ENCODE results near the gene ULBP3. TPM values are rescaled to one million over a fixed set of nuclear protein-coding genes. Genes with fewer than 3 reads are reported as not detected.

Gene ULBP3
- total and polyA plus RNA-seq, 2 of the 13 experiments (the other 11 are each of a cell fraction or from before 2014, with no cell fraction given) = 0.42 to 0.48 TPM

DNA sequence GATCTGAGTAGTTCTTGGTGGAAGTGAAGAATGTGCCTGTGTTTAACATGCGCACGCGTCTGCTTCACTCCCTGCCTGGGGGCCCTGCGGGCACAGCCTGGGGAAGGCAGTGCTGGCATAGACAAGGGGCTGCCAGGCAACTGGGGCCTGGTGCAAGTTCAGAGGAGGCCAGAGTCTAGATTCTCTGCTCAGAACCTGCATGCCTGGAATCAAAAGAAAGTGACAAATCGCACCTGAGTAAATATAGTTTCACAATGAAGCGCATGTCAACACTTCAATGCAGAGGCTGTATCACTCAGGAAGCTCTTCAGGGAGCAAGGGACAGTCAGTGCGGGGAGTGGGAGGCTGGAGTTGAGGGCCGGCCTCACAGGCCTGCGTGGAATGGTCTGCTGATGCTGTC is 49.7 kb upstream of the ULBP3 start (continued):
- TF ChIP-seq, protein P1, sequence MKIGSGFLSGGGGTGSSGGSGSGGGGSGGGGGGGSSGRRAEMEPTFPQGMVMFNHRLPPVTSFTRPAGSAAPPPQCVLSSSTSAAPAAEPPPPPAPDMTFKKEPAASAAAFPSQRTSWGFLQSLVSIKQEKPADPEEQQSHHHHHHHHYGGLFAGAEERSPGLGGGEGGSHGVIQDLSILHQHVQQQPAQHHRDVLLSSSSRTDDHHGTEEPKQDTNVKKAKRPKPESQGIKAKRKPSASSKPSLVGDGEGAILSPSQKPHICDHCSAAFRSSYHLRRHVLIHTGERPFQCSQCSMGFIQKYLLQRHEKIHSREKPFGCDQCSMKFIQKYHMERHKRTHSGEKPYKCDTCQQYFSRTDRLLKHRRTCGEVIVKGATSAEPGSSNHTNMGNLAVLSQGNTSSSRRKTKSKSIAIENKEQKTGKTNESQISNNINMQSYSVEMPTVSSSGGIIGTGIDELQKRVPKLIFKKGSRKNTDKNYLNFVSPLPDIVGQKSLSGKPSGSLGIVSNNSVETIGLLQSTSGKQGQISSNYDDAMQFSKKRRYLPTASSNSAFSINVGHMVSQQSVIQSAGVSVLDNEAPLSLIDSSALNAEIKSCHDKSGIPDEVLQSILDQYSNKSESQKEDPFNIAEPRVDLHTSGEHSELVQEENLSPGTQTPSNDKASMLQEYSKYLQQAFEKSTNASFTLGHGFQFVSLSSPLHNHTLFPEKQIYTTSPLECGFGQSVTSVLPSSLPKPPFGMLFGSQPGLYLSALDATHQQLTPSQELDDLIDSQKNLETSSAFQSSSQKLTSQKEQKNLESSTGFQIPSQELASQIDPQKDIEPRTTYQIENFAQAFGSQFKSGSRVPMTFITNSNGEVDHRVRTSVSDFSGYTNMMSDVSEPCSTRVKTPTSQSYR (CRISPR knock-in tag; IDR thresholded peaks at IDR 0.05; ENCODE audit: borderline replicate concordance) = no peak
- TF ChIP-seq IRF2 (CRISPR knock-in tag; IDR thresholded peaks at IDR 0.05) (no peak), KDM2A (CRISPR knock-in tag; IDR thresholded peaks at IDR 0.05; ENCODE audit: borderline replicate concordance, low read depth) (no peak), NCOA2 (CRISPR knock-in tag; IDR thresholded peaks at IDR 0.05) (no peak), GATAD1 (CRISPR knock-in tag; IDR thresholded peaks at IDR 0.05) (no peak), ZNF496 (CRISPR knock-in tag; IDR thresholded peaks at IDR 0.05; ENCODE audit: insufficient replicate concordance) (no peak), FOXA1 (IDR thresholded peaks at IDR 0.05) (no peak), FOXA1 (CRISPR knock-in tag; IDR thresholded peaks at IDR 0.05) (peak; percentile 69), ZKSCAN5 (CRISPR knock-in tag; IDR thresholded peaks at IDR 0.05) (no peak), HNRNPL (IDR thresholded peaks at IDR 0.05; ENCODE audit: low read depth, low read length) (0 out of 2 replicates have a peak, but pooled peaks have one; percentile 29), ZNF761 (CRISPR knock-in tag; conservative IDR thresholded peaks at IDR 0.05) (no peak), ELF3 (CRISPR knock-in tag; IDR thresholded peaks at IDR 0.05) (no peak), MEIS2 (CRISPR knock-in tag; IDR thresholded peaks at IDR 0.05) (no peak)
- TF ChIP-seq, protein P2, sequence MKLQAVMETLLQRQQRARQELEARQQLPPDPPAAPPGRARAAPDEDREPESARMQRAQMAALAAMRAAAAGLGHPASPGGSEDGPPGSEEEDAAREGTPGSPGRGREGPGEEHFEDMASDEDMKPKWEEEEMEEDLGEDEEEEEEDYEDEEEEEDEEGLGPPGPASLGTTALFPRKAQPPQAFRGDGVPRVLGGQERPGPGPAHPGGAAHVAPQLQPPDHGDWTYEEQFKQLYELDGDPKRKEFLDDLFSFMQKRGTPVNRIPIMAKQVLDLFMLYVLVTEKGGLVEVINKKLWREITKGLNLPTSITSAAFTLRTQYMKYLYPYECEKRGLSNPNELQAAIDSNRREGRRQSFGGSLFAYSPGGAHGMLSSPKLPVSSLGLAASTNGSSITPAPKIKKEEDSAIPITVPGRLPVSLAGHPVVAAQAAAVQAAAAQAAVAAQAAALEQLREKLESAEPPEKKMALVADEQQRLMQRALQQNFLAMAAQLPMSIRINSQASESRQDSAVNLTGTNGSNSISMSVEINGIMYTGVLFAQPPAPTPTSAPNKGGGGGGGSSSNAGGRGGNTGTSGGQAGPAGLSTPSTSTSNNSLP (IDR thresholded peaks at IDR 0.05; ENCODE audit: low read depth, low read length) = 0 out of 2 replicates have a peak, but pooled peaks have one; percentile 38
- TF ChIP-seq, protein P3, sequence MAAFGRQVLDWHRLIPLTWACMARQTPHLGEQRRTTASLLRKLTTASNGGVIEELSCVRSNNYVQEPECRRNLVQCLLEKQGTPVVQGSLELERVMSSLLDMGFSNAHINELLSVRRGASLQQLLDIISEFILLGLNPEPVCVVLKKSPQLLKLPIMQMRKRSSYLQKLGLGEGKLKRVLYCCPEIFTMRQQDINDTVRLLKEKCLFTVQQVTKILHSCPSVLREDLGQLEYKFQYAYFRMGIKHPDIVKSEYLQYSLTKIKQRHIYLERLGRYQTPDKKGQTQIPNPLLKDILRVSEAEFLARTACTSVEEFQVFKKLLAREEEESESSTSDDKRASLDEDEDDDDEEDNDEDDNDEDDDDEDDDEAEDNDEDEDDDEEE (CRISPR knock-in tag; IDR thresholded peaks at IDR 0.05) = no peak
- TF ChIP-seq, protein P4, sequence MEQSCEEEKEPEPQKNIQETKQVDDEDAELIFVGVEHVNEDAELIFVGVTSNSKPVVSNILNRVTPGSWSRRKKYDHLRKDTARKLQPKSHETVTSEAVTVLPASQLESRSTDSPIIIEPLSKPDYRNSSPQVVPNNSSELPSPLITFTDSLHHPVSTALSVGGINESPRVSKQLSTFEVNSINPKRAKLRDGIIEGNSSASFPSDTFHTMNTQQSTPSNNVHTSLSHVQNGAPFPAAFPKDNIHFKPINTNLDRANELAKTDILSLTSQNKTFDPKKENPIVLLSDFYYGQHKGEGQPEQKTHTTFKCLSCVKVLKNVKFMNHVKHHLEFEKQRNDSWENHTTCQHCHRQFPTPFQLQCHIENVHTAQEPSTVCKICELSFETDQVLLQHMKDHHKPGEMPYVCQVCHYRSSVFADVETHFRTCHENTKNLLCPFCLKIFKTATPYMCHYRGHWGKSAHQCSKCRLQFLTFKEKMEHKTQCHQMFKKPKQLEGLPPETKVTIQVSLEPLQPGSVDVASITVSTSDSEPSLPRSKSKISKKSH (CRISPR knock-in tag; IDR thresholded peaks at IDR 0.05; ENCODE audit: borderline replicate concordance) = no peak
- TF ChIP-seq, protein P5, sequence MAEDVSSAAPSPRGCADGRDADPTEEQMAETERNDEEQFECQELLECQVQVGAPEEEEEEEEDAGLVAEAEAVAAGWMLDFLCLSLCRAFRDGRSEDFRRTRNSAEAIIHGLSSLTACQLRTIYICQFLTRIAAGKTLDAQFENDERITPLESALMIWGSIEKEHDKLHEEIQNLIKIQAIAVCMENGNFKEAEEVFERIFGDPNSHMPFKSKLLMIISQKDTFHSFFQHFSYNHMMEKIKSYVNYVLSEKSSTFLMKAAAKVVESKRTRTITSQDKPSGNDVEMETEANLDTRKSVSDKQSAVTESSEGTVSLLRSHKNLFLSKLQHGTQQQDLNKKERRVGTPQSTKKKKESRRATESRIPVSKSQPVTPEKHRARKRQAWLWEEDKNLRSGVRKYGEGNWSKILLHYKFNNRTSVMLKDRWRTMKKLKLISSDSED (CRISPR knock-in tag; IDR thresholded peaks at IDR 0.05) = no peak
- TF ChIP-seq, protein P6, sequence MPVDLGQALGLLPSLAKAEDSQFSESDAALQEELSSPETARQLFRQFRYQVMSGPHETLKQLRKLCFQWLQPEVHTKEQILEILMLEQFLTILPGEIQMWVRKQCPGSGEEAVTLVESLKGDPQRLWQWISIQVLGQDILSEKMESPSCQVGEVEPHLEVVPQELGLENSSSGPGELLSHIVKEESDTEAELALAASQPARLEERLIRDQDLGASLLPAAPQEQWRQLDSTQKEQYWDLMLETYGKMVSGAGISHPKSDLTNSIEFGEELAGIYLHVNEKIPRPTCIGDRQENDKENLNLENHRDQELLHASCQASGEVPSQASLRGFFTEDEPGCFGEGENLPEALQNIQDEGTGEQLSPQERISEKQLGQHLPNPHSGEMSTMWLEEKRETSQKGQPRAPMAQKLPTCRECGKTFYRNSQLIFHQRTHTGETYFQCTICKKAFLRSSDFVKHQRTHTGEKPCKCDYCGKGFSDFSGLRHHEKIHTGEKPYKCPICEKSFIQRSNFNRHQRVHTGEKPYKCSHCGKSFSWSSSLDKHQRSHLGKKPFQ (CRISPR knock-in tag; IDR thresholded peaks at IDR 0.05; ENCODE audit: insufficient replicate concordance) = no peak
